Stimulated activated CD8-positive, alpha-beta memory T cell treated with anti-CD3 and anti-CD28 coated beads, Interleukin-15, amount 100 ng/mL, for 48 hours (primary cell): ENCODE data around the gene GNB1.

Experiments used
- DNase-seq, 2 donors: peaks; one replicate each; pipeline ENCODE4 v3.0.0-alpha.2; 2020; ENCODE audit warnings: low read depth in 2 of 2

Gene GNB1

GRCh38 chr1:1827089-1827848 is 63.6 kb downstream of the GNB1 start:
- DNase-seq, result no peak

GRCh38 chr1:1826356-1827088 is 64.4 kb downstream of the GNB1 start:
- DNase-seq, result no peak

- DNase-seq, result no peak
These were observed 65.7 kb downstream of the GNB1 start for GRCh38 chr1:1825217-1825616.

- no peak for DNase-seq
These were observed 71.1 kb downstream of the GNB1 start for GRCh38 chr1:1819762-1820161.

GRCh38 chr1:1817221-1817620 is 73.7 kb downstream of the GNB1 start:
- no peak for DNase-seq

GRCh38 chr1:1815606-1816281 is 75.1 kb downstream of the GNB1 start:
- no peak for DNase-seq

- no peak for DNase-seq
These were observed 81.4 kb downstream of the GNB1 start for GRCh38 chr1:1809489-1809888.

GRCh38 chr1:1808206-1808605 is 82.7 kb downstream of the GNB1 start:
- DNase-seq, result no peak

- DNase-seq, result no peak
These were observed 84.0 kb downstream of the GNB1 start for GRCh38 chr1:1806890-1807289.

- DNase-seq, result no peak
These were observed 86.6 kb downstream of the GNB1 start for GRCh38 chr1:1804301-1804700.

- DNase-seq, result no peak
These were observed 88.0 kb downstream of the GNB1 start for GRCh38 chr1:1802871-1803270.

GRCh38 chr1:1799716-1800115 is 91.2 kb downstream of the GNB1 start:
- no peak for DNase-seq

- DNase-seq, result no peak
These were observed 93.1 kb downstream of the GNB1 start for GRCh38 chr1:1797731-1798341.

- no peak for DNase-seq
These were observed 94.4 kb downstream of the GNB1 start for GRCh38 chr1:1796466-1796865.

GRCh38 chr1:1794999-1795398 is 95.9 kb downstream of the GNB1 start:
- no peak for DNase-seq

- no peak for DNase-seq
These were observed 97.2 kb downstream of the GNB1 start for GRCh38 chr1:1793481-1794244.

GRCh38 chr1:1788646-1789431 is 102.0 kb downstream of the GNB1 start:
- DNase-seq, result no peak

- no peak for DNase-seq
These were observed 102.8 kb downstream of the GNB1 start for GRCh38 chr1:1788136-1788535.

GRCh38 chr1:1786836-1787605 is 103.9 kb downstream of the GNB1 start:
- DNase-seq, result no peak

- no peak for DNase-seq
These were observed 105.2 kb downstream of the GNB1 start for GRCh38 chr1:1785666-1786065.
